GM18499 (cell line): ENCODE measurements around the gene MTF2.
A peak's percentile ranks its signal among the peaks of the same experiment; 100 is the strongest.
"Not testable (repeated sequence)": the region's sequence is repeated elsewhere in the genome, so short reads cannot be mapped to it uniquely, and the experiment has no call there.

Experiments
- ATAC-seq: cut with Tn5 transposase; IDR thresholded peaks from one replicate; pipeline ENCODE4 v1.9.1; 2021; ENCODE audit warnings: moderate number of reproducible peaks; ENCODE audit not compliant: insufficient read depth, unreplicated experiment

Gene MTF2

GRCh38 chr1:93078986-93079654 lies at the start of gene MTF2:
MTF2 (plus strand) TSS chr1:93079283; CDS start chr1:93079527, 244 bp downstream.
- peak; percentile 44 for ATAC-seq

DNA sequence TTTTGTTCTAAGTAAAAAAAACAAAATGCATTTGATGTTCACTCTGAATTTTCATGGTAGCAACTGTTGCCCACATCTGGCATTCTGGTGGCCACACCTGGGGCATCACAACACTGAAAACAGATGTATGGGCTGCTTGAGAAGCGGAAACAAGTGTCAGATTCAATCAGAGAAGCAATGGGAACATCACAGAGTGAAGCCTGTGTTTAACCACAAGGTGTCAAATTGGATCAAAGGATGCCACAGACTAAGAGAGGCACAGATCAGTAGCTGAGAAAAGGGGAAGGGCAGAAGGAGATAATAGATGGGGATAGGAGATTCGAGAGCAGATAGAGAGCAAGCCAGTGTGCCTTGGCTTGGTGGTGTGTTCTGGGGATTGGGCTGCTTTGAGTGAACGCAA lies 49.8 kb upstream of the MTF2 start:
- ATAC-seq: no peak

DNA sequence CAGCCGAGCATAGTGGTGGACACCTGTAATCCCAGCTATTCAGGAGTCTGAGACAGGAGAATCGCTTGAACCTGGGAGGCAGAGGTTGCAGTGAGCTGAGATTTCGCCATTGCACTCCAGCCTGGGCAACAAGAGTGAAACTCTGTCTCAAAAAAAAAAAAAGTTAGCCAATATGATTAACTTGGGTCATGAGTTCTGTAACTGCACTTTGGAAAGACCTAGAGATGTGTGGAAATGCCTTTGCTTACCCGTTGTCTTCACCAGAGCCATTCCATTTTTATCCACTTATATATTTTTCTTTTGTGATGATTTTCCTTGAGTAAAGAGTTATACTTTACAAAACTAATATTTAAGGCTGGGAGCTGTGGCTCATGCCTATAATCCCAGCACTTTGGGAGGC lies 48.9 kb upstream of the MTF2 start:
- ATAC-seq: not testable (repeated sequence)

- ATAC-seq: no peak
Observed at GRCh38 chr1:93031711-93032110, 47.4 kb upstream of the MTF2 start.

DNA sequence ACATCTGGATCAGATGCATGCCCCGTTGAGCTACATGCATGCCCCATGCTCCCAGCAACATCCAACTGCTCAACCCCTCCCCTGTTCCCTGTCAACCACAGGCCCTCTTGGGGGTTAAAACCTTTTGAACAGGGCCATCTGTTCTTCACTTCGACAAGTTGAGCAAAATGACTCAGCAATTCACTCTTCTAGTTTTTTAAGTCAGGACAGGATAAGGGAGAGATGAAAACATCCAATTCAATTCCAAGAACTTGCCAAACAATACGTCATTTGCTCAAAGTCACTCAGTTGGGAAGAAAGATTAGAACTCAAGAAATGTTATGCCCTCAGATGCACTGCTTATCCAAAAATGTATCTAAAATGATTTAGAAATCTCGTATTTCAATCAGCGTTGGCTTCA lies 46.1 kb upstream of the MTF2 start:
- ATAC-seq: no peak

DNA sequence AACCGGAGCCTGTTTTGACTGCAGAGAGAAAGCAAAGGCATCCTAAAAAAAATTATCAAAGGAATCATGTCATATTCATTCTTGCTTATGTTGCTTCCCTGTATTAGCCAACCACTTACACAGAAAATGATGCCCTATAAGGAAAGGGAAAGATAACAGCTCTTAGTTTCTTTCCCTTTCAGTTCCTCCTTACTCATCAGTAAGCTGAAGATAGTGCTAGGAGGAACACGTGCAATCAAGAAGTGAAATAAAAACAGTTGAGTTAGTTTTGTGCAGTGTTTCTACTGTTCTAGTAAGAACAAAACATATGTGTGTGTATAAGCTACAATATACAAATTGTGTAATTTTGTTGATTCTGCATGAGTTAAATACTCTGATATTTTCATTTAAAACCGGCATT lies 45.3 kb upstream of the MTF2 start:
- ATAC-seq: no peak

GRCh38 chr1:93034397-93034796 lies 44.7 kb upstream of the MTF2 start:
- no peak for ATAC-seq

- no peak for ATAC-seq
Observed at GRCh38 chr1:93036672-93037071, 42.4 kb upstream of the MTF2 start.

GRCh38 chr1:93042187-93043056 lies 36.7 kb upstream of the MTF2 start:
- ATAC-seq: peak; percentile 78

DNA sequence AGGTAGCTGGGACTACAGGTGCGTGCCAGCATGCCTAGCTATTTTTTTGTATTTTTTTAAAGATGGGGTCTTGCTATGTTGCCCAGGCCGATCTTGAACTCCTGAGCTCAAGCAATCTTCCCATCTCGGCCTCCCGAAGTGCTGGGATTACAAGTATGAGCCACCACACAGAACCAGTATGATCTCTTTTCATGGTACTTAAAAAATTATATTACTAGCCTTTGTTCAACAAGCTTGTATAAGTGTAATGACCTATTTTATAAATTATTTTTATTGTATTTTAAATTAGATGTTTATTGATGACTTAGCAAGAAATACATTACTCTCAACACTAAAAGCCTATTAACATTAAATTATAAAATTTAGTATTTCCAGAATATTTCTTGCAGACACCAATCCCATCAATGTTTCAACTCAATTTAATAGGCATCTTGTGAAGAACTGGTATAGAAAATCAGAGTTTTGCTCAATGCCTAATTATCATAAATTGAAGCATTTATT lies 36.0 kb upstream of the MTF2 start:
- ATAC-seq: no peak

- ATAC-seq: no peak
Observed at GRCh38 chr1:93047618-93048017, 31.5 kb upstream of the MTF2 start.

DNA sequence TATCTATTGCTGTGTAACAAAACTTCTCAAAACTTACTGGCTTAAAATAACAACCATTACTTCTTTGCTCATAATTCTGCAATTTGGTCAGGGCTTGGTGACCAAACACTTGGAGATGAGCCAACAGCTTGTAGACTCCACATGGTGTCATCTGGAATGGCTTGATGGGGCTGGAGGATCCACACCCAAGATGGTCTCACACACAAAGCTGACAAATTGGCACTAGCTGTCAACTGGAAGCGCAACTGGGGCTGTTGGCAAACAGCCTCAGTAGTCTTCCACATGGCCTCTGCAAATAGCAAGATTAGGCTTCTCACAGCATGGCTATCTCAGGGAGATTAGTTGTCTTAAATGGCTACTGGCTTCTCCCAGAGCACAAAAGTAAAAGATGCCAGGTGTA lies 27.1 kb upstream of the MTF2 start:
- ATAC-seq: no peak

- ATAC-seq: no peak
Observed at GRCh38 chr1:93056214-93056613, 22.9 kb upstream of the MTF2 start.

- no peak for ATAC-seq
Observed at GRCh38 chr1:93056649-93057048, 22.4 kb upstream of the MTF2 start.

DNA sequence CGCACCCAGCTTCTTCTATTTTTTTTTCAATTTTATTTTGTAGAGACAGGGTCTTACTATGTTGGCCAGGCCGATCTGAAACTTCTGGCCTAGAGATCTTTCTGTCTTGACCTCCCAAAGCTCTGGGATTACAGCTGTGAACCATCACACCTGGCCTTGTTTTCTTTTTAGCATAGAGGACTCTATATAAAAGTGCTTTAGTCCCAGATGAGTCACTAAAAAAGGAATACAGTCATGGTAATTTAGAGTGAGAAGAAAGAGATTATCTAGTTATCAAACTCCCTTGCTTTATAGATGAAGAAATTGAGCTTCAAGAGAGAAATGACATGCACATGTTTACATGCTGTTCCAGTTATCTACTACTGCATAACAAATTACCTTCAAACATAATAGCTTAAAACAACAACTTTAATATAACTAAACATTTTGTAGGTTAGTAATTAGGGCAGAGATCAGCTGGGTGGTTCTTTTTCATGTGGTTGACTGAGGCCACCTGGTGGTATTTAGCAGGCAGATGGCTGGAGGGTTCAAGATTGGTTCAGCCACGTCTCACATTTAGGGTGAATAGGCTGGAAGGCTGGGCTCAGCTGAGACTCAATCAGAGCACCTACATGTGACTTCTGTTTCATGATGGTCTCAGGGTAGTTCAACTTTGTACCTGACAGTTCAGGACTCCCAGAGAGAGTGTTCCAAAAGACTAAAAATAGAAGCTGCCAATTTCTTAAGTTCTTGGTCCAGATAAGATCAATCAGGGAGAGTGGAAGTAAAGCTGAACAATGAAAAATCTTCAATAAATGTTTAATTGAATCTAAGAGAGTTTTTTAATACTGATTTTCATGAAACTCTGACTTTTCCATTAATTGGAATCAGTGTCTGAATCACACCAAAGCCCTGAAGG lies 16.9 kb upstream of the MTF2 start:
- ATAC-seq: no peak

DNA sequence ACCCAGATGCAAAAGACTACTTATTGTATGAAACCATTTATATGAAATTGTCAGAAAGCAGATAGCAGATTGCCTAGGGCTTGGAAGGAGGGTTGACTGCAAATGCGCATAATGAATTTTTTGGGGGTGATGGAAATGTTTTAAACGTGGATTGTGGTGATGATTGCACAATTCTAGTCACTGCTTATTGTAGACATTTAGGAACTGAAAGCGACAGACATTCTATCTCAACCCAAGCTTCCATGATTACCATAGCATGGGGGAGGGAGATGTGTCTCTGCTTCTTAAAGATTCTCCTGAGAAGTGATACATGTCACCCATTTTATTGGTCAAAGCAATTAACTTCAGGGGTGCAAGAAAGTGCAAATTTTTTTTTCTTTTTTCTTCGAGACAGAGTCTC lies 2.8 kb upstream of the MTF2 start:
- no peak for ATAC-seq

DNA sequence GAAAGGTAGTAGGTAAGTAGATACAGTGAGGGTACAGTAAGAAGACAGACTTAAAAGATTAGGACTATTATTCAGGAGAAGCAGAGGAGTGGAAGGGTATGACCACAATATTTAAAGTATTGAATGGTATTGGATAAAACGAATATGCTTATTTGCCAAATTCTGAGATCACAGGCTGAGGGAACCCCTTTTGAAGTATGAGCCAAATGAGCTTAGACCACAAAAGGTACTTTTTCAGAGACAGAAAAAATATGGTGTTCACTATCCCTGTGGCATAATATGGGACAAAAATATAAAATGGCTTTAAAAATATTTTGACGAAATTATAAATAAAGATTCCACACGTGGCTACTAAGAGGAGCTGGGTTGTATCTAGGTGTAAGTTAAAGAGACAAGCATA lies 880 bp upstream of the MTF2 start:
- no peak for ATAC-seq

DNA sequence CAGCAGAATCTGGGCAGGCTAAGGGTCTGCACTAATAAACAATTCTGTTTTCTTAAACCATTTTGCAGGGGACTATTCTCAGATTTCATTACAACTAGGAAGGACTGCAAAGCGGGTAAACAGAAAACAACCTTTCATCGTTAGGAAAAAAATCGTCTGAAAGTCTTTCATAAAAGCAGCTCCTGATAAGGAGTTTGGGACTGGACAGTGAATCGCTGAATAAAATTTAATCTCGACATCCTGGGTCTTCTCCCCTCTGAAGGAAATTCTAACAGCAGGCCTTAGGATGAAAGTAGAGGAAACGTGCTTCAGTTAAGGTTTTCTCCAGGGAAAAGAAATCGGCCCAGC lies 471 bp upstream of the MTF2 start:
- no peak for ATAC-seq

- ATAC-seq: no peak
Observed at GRCh38 chr1:93079685-93080141, 630 bp downstream of the MTF2 start.

GRCh38 chr1:93080179-93080823 lies 1.2 kb downstream of the MTF2 start:
- ATAC-seq: peak; percentile 72
